Activated CD4-positive, CD25-positive, alpha-beta regulatory T cell treated with anti-CD3 and anti-CD28 coated beads, Interleukin-2, amount 50 U/mL, for 72 hours (primary cell): ENCODE results near the gene RNU6-7.

Experiments
- DNase-seq: peaks from one replicate; pipeline ENCODE4 v3.0.0; 2021

The RNU6-7 gene

GRCh38 chr14:32205984-32206383 is 4.1 kb downstream of the RNU6-7 start:
- no peak for DNase-seq

- no peak for DNase-seq
Observed at GRCh38 chr14:32206552-32206951, 4.7 kb downstream of the RNU6-7 start.

- no peak for DNase-seq
Observed at GRCh38 chr14:32208490-32208889, 6.6 kb downstream of the RNU6-7 start.

- DNase-seq, result no peak
Observed at GRCh38 chr14:32209471-32209870, 7.6 kb downstream of the RNU6-7 start.

GRCh38 chr14:32211068-32211404 is 9.2 kb downstream of the RNU6-7 start:
- no peak for DNase-seq

GRCh38 chr14:32212833-32213232 is 11.0 kb downstream of the RNU6-7 start:
- DNase-seq, result no peak

GRCh38 chr14:32217301-32217700 is 15.5 kb downstream of the RNU6-7 start:
- no peak for DNase-seq

GRCh38 chr14:32224737-32225377 is 23.0 kb downstream of the RNU6-7 start:
- DNase-seq, result no peak

- DNase-seq, result no peak
Observed at GRCh38 chr14:32225378-32225920, 23.6 kb downstream of the RNU6-7 start.

- DNase-seq, result no peak
Observed at GRCh38 chr14:32226056-32226455, 24.2 kb downstream of the RNU6-7 start.

- DNase-seq, result no peak
Observed at GRCh38 chr14:32230181-32230580, 28.3 kb downstream of the RNU6-7 start.

- no peak for DNase-seq
Observed at GRCh38 chr14:32230695-32231280, 28.9 kb downstream of the RNU6-7 start.

- no peak for DNase-seq
Observed at GRCh38 chr14:32232481-32232880, 30.6 kb downstream of the RNU6-7 start.

GRCh38 chr14:32233260-32233659 is 31.4 kb downstream of the RNU6-7 start:
- no peak for DNase-seq

GRCh38 chr14:32244404-32244803 is 42.6 kb downstream of the RNU6-7 start:
- no peak for DNase-seq

GRCh38 chr14:32246751-32247150 is 44.9 kb downstream of the RNU6-7 start:
- DNase-seq, result no peak

- no peak for DNase-seq
Observed at GRCh38 chr14:32249371-32249770, 47.5 kb downstream of the RNU6-7 start.

GRCh38 chr14:32249780-32250179 is 47.9 kb downstream of the RNU6-7 start:
- no peak for DNase-seq

- no peak for DNase-seq
Observed at GRCh38 chr14:32250681-32251080, 48.8 kb downstream of the RNU6-7 start.

GRCh38 chr14:32251530-32251929 is 49.7 kb downstream of the RNU6-7 start:
- DNase-seq, result no peak
